OCI-LY1 (cell line): Measurements from ENCODE around the gene LCAT.

Experiments used
- H2AFZ ChIP-seq: fragments of 200-600 bp; sonication (generic), shearing (Covaris generic); 2 replicates; pipeline ENCODE4 v1.6.0; 2014; ENCODE audit warnings: antibody characterized with exemption, mild to moderate bottlenecking, low read length
- H3F3A ChIP-seq: fragments of 200-600 bp; sonication (generic), shearing (Covaris generic); 2 replicates; pipeline ENCODE4 v1.6.0; 2014; ENCODE audit warnings: mild to moderate bottlenecking, antibody characterized with exemption, low read length, moderate library complexity; ENCODE audit not compliant: insufficient read depth
- H3K27ac ChIP-seq: fragments of 200-600 bp; sonication (generic); 2 replicates; pipeline ENCODE4 v1.5.1; 2014; ENCODE audit warnings: low read length, mixed run types, mild to moderate bottlenecking, low read depth; ENCODE audit not compliant: poor library complexity, severe bottlenecking
- H3K27me3 ChIP-seq: fragments of 200-600 bp; sonication (generic); 2 replicates; pipeline ENCODE4 v1.6.0; 2014; ENCODE audit warnings: antibody characterized with exemption, mild to moderate bottlenecking, low read length, moderate library complexity; ENCODE audit not compliant: insufficient read depth
- H3K36me3 ChIP-seq: fragments of 200-600 bp; sonication (generic); 2 replicates; pipeline ENCODE4 v1.6.1; 2014; ENCODE audit warnings: mild to moderate bottlenecking, antibody characterized with exemption, low read length, moderate library complexity, mixed read lengths; ENCODE audit not compliant: insufficient read depth
- H3K4me1 ChIP-seq: fragments of 200-600 bp; sonication (generic); 2 replicates; pipeline ENCODE4 v1.5.1; 2014; ENCODE audit warnings: mild to moderate bottlenecking, low read length, moderate library complexity; ENCODE audit not compliant: insufficient read depth, severe bottlenecking
- H3K4me2 ChIP-seq: fragments of 200-600 bp; sonication (generic), shearing (Covaris generic); 2 replicates; pipeline ENCODE4 v1.6.1; 2014; ENCODE audit warnings: low read length
- H3K4me3 ChIP-seq: fragments of 200-600 bp; sonication (generic); 2 replicates; pipeline ENCODE4 v1.5.1; 2014; ENCODE audit warnings: low read length, low read depth, mild to moderate bottlenecking, mixed read lengths; ENCODE audit not compliant: poor library complexity, severe bottlenecking
- H3K79me2 ChIP-seq: fragments of 200-600 bp; shearing (Covaris generic); 2 replicates; pipeline ENCODE4 v1.6.1; 2016; ENCODE audit warnings: mixed run types, low read length, mixed read lengths; ENCODE audit not compliant: insufficient read depth
- H3K9ac ChIP-seq: fragments of 200-600 bp; sonication (generic), shearing (Covaris generic); 2 replicates; pipeline ENCODE4 v1.6.1; 2014; ENCODE audit warnings: mild to moderate bottlenecking, low read length, mixed read lengths
- H3K9me2 ChIP-seq: fragments of 200-600 bp; sonication (generic), shearing (Covaris generic); 2 replicates; pipeline ENCODE4 v1.6.1; 2014; ENCODE audit warnings: low read depth, mild to moderate bottlenecking, low read length, mixed read lengths
- H3K9me3 ChIP-seq: fragments of 200-600 bp; shearing (Covaris generic); 2 replicates; pipeline ENCODE4 v1.6.1; 2014; ENCODE audit warnings: low read length, mixed read lengths
- H4K20me1 ChIP-seq: fragments of 200-600 bp; sonication (generic), shearing (Covaris generic); 2 replicates; pipeline ENCODE4 v1.6.0; 2016; ENCODE audit warnings: mild to moderate bottlenecking, low read length; ENCODE audit not compliant: insufficient read depth
- CTCF ChIP-seq: fragments of 200-600 bp; sonication (generic), shearing (Covaris generic); IDR thresholded peaks from 2 replicates; pipeline ENCODE4 v1.5.1; 2017; ENCODE audit warnings: mild to moderate bottlenecking, antibody characterized with exemption, low read length, moderate library complexity, mixed read lengths
- EZH2 ChIP-seq: fragments of 200-600 bp; sonication (generic), shearing (Covaris generic); IDR thresholded peaks from 2 replicates; pipeline ENCODE4 v1.8.0; 2017; ENCODE audit warnings: borderline replicate concordance, mixed run types, mild to moderate bottlenecking, antibody characterized with exemption, low read length, moderate library complexity, mixed read lengths

The LCAT gene

DNA sequence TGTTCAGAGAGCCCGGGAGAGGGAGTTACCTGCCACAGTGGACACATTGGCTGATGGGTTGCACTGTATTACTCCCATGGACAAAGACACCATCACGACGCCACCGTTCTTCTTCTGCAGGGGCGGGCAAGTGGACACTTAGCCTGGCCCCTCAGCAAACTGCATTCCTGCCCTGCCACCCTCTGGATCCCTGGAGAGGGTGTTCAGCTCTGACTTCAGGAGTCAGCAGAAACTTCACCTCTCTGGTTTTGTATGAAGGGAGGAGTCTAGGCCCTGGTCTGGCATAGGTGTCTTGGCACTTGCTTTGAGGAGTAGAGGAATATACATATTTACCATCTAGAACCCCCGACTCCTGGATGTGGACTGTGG is 46.1 kb upstream of the LCAT start:
- H3K27me3 ChIP-seq, result no peaks in the 10 kb centered on the region
- H3K9me3 ChIP-seq, result no peaks in the 10 kb centered on the region
- no peaks in the 10 kb centered on the region for H4K20me1 ChIP-seq
- H3K36me3 ChIP-seq, result no peaks in the 10 kb centered on the region
- no peak overlapping the region for H3K4me3 ChIP-seq
- H3K4me2 ChIP-seq, result no peak overlapping the region
- no peak overlapping the region for H3K9ac ChIP-seq
- H3K4me1 ChIP-seq, result peaks cover 16% of the 10 kb centered on the region
- no peaks in the 10 kb centered on the region for H3F3A ChIP-seq
- no peak overlapping the region for H3K27ac ChIP-seq
- TF ChIP-seq EZH2, result no peak
- TF ChIP-seq CTCF, result no peak
- no peak overlapping the region for H2AFZ ChIP-seq
- H3K9me2 ChIP-seq, result no peaks in the 10 kb centered on the region
- no peaks in the 10 kb centered on the region for H3K79me2 ChIP-seq

GRCh38 chr16:67989322-67990017 is 45.5 kb upstream of the LCAT start:
- H4K20me1 ChIP-seq, result no peaks in the 10 kb centered on the region
- H3K4me3 ChIP-seq, result no peak overlapping the region
- H3K4me1 ChIP-seq, result peaks cover 21% of the 10 kb centered on the region
- H3K9ac ChIP-seq, result no peak overlapping the region
- H3K36me3 ChIP-seq, result no peaks in the 10 kb centered on the region
- H3K27me3 ChIP-seq, result no peaks in the 10 kb centered on the region
- TF ChIP-seq EZH2, result no peak
- TF ChIP-seq CTCF, result no peak
- H3K79me2 ChIP-seq, result no peaks in the 10 kb centered on the region
- no peak overlapping the region for H2AFZ ChIP-seq
- H3F3A ChIP-seq, result no peaks in the 10 kb centered on the region
- H3K9me2 ChIP-seq, result no peaks in the 10 kb centered on the region
- no peak overlapping the region for H3K4me2 ChIP-seq
- H3K27ac ChIP-seq, result no peak overlapping the region
- H3K9me3 ChIP-seq, result no peaks in the 10 kb centered on the region

GRCh38 chr16:67988675-67989074 is 44.8 kb upstream of the LCAT start:
- H3K9ac ChIP-seq, result no peak overlapping the region
- no peaks in the 10 kb centered on the region for H3F3A ChIP-seq
- H3K79me2 ChIP-seq, result no peaks in the 10 kb centered on the region
- H3K9me3 ChIP-seq, result no peaks in the 10 kb centered on the region
- H3K4me1 ChIP-seq, result peaks cover 26% of the 10 kb centered on the region
- no peak overlapping the region for H3K4me2 ChIP-seq
- no peaks in the 10 kb centered on the region for H3K36me3 ChIP-seq
- TF ChIP-seq CTCF (no peak), EZH2 (no peak)
- H3K4me3 ChIP-seq, result no peak overlapping the region
- no peak overlapping the region for H2AFZ ChIP-seq
- H3K9me2 ChIP-seq, result no peaks in the 10 kb centered on the region
- H3K27me3 ChIP-seq, result no peaks in the 10 kb centered on the region
- no peaks in the 10 kb centered on the region for H4K20me1 ChIP-seq
- H3K27ac ChIP-seq, result no peak overlapping the region
